K562 (cell line): ENCODE data around the gene EXOC4. TPM values are rescaled to one million over a fixed set of nuclear protein-coding genes. Genes with fewer than 3 reads are reported as not detected.

Experiments used
- ATAC-seq: fragments of 200-7000 bp; cut with Tn5 transposase; 3 replicates; pipeline ENCODE4 v1.9.1; 2020; ENCODE audit warnings: moderate library complexity
- BruUV-seq: library from RNA; stranded (reverse); fragments of 400-500 nt; replicated peaks from 2 replicates; lab custom pipeline; 2021; lab: Mats Ljungman, UMichigan
- CTCF ChIA-PET: fragments of 300-600 bp; formaldehyde crosslinking; extraction: SDS; loops from one replicate; lab custom pipeline; 2021; ENCODE audit warnings: low intra/inter-chr PET ratio; lab: Yijun Ruan, JAX
- POLR2A ChIA-PET: fragments of 300-600, 350-650 bp; sonication (Branson Sonifier 250); formaldehyde crosslinking; extraction: SDS; loops from one replicate; lab custom pipeline; 2021; ENCODE audit warnings: antibody characterized with exemption, inconsistent platforms; lab: Yijun Ruan, JAX
- DNase-seq, 4 experiments: peaks; one replicate each; pipeline versions ENCODE4 v3.0.0 to v3.0.0-alpha.2; 2011 to 2018; ENCODE audit warnings: low spot score in 3 of 4, mixed read lengths in 3 of 4; ENCODE audit errors: extremely low read depth in 1 of 4
- FAIRE-seq: peaks from 2 replicates; lab custom pipeline; 2011; peaks lifted over from hg19 to GRCh38; lab: Jason Lieb, UNC
- H2AFZ ChIP-seq: 2 replicates; pipeline ENCODE4 v1.6.0; 2011; ENCODE audit warnings: low read depth, low read length, control low read depth, inconsistent platforms
- H3K27ac ChIP-seq: fragments of 200-600 bp; 3 replicates; pipeline ENCODE4 v1.8.0; 2011; ENCODE audit warnings: low read depth, mild to moderate bottlenecking, control low read depth, inconsistent platforms, low read length, moderate library complexity, mixed read lengths; ENCODE audit errors: extremely low read depth
- H3K27me3 ChIP-seq, 2 experiments: fragments of 300-600 bp in 1 of 2; 2 replicates in 1 of 2; 3 replicates in 1 of 2; pipeline versions ENCODE4 v1.6.0 to v1.8.0; 2011; ENCODE audit warnings: inconsistent platforms in 2 of 2, low read length in 2 of 2, mild to moderate bottlenecking in 1 of 2, mixed read lengths in 1 of 2, moderate library complexity in 1 of 2; ENCODE audit not compliant: control insufficient read depth in 2 of 2, insufficient read depth in 2 of 2
- H3K36me3 ChIP-seq: fragments of 300-600 bp; 3 replicates; pipeline ENCODE4 v1.8.0; 2011; ENCODE audit warnings: mild to moderate bottlenecking, low read length, inconsistent platforms; ENCODE audit not compliant: control insufficient read depth, insufficient read depth
- H3K4me1 ChIP-seq, 2 experiments: fragments of 200-600 bp in 1 of 2; replicated peaks in 1 of 2; 2 replicates in 1 of 2; 3 replicates in 1 of 2; pipeline versions ENCODE4 v1.5.1 to v1.8.0; 2011; ENCODE audit warnings: inconsistent platforms in 2 of 2, low read length in 2 of 2, mild to moderate bottlenecking in 1 of 2, mixed read lengths in 1 of 2, moderate library complexity in 1 of 2; ENCODE audit not compliant: control insufficient read depth in 2 of 2, insufficient read depth in 2 of 2
- H3K4me2 ChIP-seq: 2 replicates; pipeline ENCODE4 v1.6.1; 2011; ENCODE audit warnings: low read length, control low read depth, inconsistent platforms, mixed read lengths; ENCODE audit not compliant: insufficient read depth
- H3K4me3 ChIP-seq: fragments of 200-600 bp; sonication (generic), shearing (Covaris generic); 2 replicates; pipeline ENCODE4 v1.5.1; 2016; ENCODE audit warnings: control low read depth, inconsistent platforms
- H3K79me2 ChIP-seq: fragments of 200-600 bp; 3 replicates; pipeline ENCODE4 v1.8.0; 2011; ENCODE audit warnings: low read length, inconsistent platforms; ENCODE audit not compliant: control insufficient read depth, insufficient read depth
- H3K9ac ChIP-seq, 2 experiments: 2 replicates each; pipeline versions ENCODE4 v1.6.0 to v1.6.1; 2011; ENCODE audit warnings: low read depth in 2 of 2, low read length in 2 of 2, control low read depth in 1 of 2, inconsistent platforms in 1 of 2, mild to moderate bottlenecking in 1 of 2, mixed read lengths in 1 of 2; ENCODE audit not compliant: insufficient read depth in 1 of 2
- H3K9me1 ChIP-seq: one replicate; pipeline ENCODE4 v1.6.0; 2011; ENCODE audit warnings: inconsistent platforms, mild to moderate bottlenecking, low read length, moderate library complexity; ENCODE audit not compliant: control insufficient read depth, insufficient read depth
- H3K9me3 ChIP-seq: replicated peaks from 2 replicates; pipeline ENCODE4 v1.5.1; 2011; ENCODE audit warnings: low read depth, low read length, inconsistent platforms; ENCODE audit not compliant: control insufficient read depth, insufficient read depth
- H4K20me1 ChIP-seq: replicated peaks from 2 replicates; pipeline ENCODE4 v1.6.1; 2011; ENCODE audit warnings: low read length, inconsistent platforms, mixed read lengths; ENCODE audit not compliant: control insufficient read depth, insufficient read depth
- CTBP1 ChIP-seq: fragments of 450-650 bp; IDR thresholded peaks from 2 replicates; pipeline ENCODE4 v1.6.1; 2016; ENCODE audit warnings: borderline replicate concordance
- DIDO1 ChIP-seq: fragments of 450-650 bp; IDR thresholded peaks from 2 replicates; pipeline ENCODE4 v1.6.1; 2016; ENCODE audit warnings: low read depth, missing biosample characterization, missing genetic modification characterization
- PHF8 ChIP-seq: fragments of 200-600 bp; sonication (generic); IDR thresholded peaks from 2 replicates; pipeline ENCODE4 v1.6.1; 2012; ENCODE audit warnings: mixed run types, mild to moderate bottlenecking, inconsistent platforms, low read length, moderate library complexity, borderline replicate concordance
- POLR3A ChIP-seq: IDR thresholded peaks from 2 replicates; pipeline ENCODE4 v1.6.1; 2011; ENCODE audit warnings: borderline replicate concordance, mild to moderate bottlenecking, moderate library complexity; ENCODE audit not compliant: insufficient read length, insufficient read depth; ENCODE audit errors: extremely low read depth
- SIX5 ChIP-seq, 2 experiments: IDR thresholded peaks; 2 replicates each; pipeline ENCODE4 v1.6.1; 2011; ENCODE audit warnings: low read length in 2 of 2, borderline replicate concordance in 1 of 2, low read depth in 1 of 2, mild to moderate bottlenecking in 1 of 2, moderate library complexity in 1 of 2; ENCODE audit not compliant: insufficient read depth in 1 of 2
- SRSF7 ChIP-seq: fragments of 200-400 bp; formaldehyde crosslinking; optimal IDR thresholded peaks from 2 replicates; pipeline ENCODE3; 2017; ENCODE audit warnings: mild to moderate bottlenecking, low read depth, low read length
- YY1 ChIP-seq, 3 experiments: IDR thresholded peaks; 2 replicates each; pipeline ENCODE4 v1.6.1; 2011; ENCODE audit warnings: low read length in 2 of 3, mild to moderate bottlenecking in 2 of 3, moderate library complexity in 2 of 3, borderline replicate concordance in 1 of 3, control low read depth in 1 of 3, low read depth in 1 of 3; ENCODE audit not compliant: insufficient read depth in 3 of 3, insufficient replicate concordance in 2 of 3, control insufficient read depth in 1 of 3, insufficient read length in 1 of 3; ENCODE audit errors: extremely low read depth in 1 of 3
- ZNF589 ChIP-seq: fragments of 200-800 bp; sonication (Bioruptor generic); IDR thresholded peaks from 2 replicates; pipeline ENCODE4 v1.6.1; 2016; ENCODE audit warnings: low read depth, missing genetic modification characterization, missing compliant biosample characterization
- WGBS: fragments of 100-300 bp; shearing (Covaris generic); methylation state at CpG from one replicate; pipeline ENCODE4 v1.1.6; 2016; ENCODE audit warnings: low coverage, mixed read lengths; ENCODE audit not compliant: insufficient coverage; ENCODE audit errors: missing lambda C conversion rate; 5-methylcytosine and 5-hydroxymethylcytosine counted together
- in situ Hi-C: fragments of 300-500 bp; cut with MboI; formaldehyde crosslinking; loops from 4 replicates; pipeline ENCODE4 v1.15.0; 2018; ENCODE audit warnings: inconsistent platforms, mixed read lengths
- intact Hi-C: fragments of 100-400 bp; cut with micrococcal nuclease; formaldehyde crosslinking; loops from 2 replicates; pipeline ENCODE4 v1.14.2; 2022
- polyA plus RNA-seq, 8 experiments: library from polyadenylated mRNA; depleted of rRNA in 4 of 8; stranded (reverse) in 5 of 8; unstranded in 3 of 8; fragments of >200 nt; fragmentation: Nextera tagmentation in 2 of 8; fragmentation: Illumina TruSeq in 1 of 8; extraction: Ambion mirVana in 2 of 8; extraction: Trizol in 1 of 8; gene quantifications; 2 replicates each; pipeline versions ENCODE4 v1.2.1 to v1.2.3, GENCODE V29; 2011 to 2014; ENCODE audit warnings: inconsistent platforms in 1 of 8, missing spikeins in 1 of 8
- total RNA-seq, 7 experiments: library from RNA; depleted of rRNA in 6 of 7; stranded (reverse); fragments of >200 nt in 6 of 7; fragmentation: Illumina TruSeq in 2 of 7; extraction: Trizol in 2 of 7; gene quantifications; 2 replicates each; pipeline versions ENCODE4 v1.2.1 to v1.2.3, GENCODE V29; 2011 to 2021; ENCODE audit warnings: low replicate concordance in 1 of 7
- TF ChIP-seq, protein P1 (sequence below): fragments of 250-450 bp; sonication (Bioruptor Pico); IDR thresholded peaks from 2 replicates; pipeline ENCODE4 v1.5.0; 2021
- TF ChIP-seq, protein P2 (sequence below): fragments of 250-450 bp; sonication (Bioruptor Pico); IDR thresholded peaks from 2 replicates; pipeline ENCODE4 v1.8.0; 2021; ENCODE audit warnings: mild to moderate bottlenecking, moderate library complexity
- TF ChIP-seq, protein P3 (sequence below): fragments of 250-450 bp; sonication (Bioruptor Pico); IDR thresholded peaks from 2 replicates; pipeline ENCODE4 v1.8.0; 2022; ENCODE audit warnings: inconsistent platforms, mild to moderate bottlenecking, moderate library complexity, borderline replicate concordance

EXOC4 gene
- total and polyA plus RNA-seq, 9 of the 15 experiments (the other 6 are each of a cell fraction or from before 2014, with no cell fraction given), result 18.5 to 73.1 (median 46.6) TPM

DNA sequence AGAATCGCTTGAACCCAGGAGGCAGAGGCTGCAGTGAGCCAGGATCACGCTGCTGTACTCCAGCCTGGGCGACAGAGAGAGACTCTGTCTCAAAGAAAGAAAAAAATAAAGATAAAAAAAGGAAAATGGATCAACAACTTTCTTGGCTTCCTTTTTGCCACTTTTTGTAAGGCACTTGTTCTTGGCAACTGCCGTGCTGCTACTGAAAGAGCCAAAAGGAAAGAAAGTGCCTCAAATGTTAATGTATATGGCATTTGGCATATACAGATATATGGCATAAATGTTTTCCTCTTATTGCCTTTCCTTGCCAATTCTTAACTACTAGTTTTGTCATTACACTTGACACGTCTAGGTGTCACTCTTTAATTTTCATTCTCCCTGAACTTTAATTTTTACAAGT is 480.5 kb downstream of the EXOC4 start:
- CTCF ChIA-PET, result no interaction called here

DNA sequence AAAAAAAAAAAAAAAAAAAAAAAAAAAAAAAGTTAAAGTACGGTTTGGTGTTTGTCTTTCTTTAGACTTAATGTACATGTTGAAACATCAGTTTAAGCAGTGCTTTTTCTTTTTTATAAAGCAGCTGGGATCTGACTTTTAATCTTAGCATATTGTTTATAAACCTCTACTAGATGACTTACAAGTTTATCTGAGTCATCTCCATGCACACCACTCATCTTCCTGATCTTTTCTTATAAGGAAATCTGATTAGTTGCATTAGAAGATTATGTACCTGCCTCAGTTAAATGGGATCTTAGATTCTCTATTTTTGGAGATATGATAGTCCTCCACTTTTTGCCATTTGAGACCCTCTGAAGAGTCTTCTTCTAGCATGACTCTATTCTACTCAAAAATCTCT is 482.3 kb downstream of the EXOC4 start:
- Histone ChIP-seq H3K4me1 (no peaks in the 10 kb centered on the region), H3K9me3 (no peaks in the 10 kb centered on the region), H3K4me2 (no peak overlapping the region), H4K20me1 (no peaks in the 10 kb centered on the region), H3K27me3 (no peaks in the 10 kb centered on the region), H2AFZ (no peak overlapping the region), H3K27ac (no peak overlapping the region), H3K9ac (no peak overlapping the region), H3K36me3 (no peaks in the 10 kb centered on the region), H3K4me3 (no peak overlapping the region), H3K79me2 (no peaks in the 10 kb centered on the region), H3K9me1 (no peaks in the 10 kb centered on the region)
- FAIRE-seq (no peak), DNase-seq (no peak), ATAC-seq (no peak)
- ChIA-PET CTCF (no interaction called here), POLR2A (no interaction called here)
- no CpG with 5 or more reads among the region's 1 CpG for WGBS
- intact Hi-C loops (no loop called here), in situ Hi-C loops (no loop called here)
- BruUV-seq, result no TSS peak
- TF ChIP-seq SIX5 (IDR thresholded peaks at IDR 0.05; ENCODE audit: borderline replicate concordance in 1 of 2, insufficient read depth in 1 of 2, low read depth in 1 of 2, low read length in 2 of 2) (no peak), YY1 (IDR thresholded peaks at IDR 0.05; ENCODE audit: borderline replicate concordance in 1 of 3, control insufficient read depth in 1 of 3, extremely low read depth in 1 of 3, insufficient read depth in 3 of 3, insufficient read length in 1 of 3, insufficient replicate concordance in 2 of 3, low read depth in 1 of 3, low read length in 2 of 3) (no peak), DIDO1 (tag) (no peak), POLR3A (no peak), ZNF589 (CRISPR knock-in tag) (no peak), CTBP1 (no peak), SRSF7 (no peak)
- TF ChIP-seq, protein P1, sequence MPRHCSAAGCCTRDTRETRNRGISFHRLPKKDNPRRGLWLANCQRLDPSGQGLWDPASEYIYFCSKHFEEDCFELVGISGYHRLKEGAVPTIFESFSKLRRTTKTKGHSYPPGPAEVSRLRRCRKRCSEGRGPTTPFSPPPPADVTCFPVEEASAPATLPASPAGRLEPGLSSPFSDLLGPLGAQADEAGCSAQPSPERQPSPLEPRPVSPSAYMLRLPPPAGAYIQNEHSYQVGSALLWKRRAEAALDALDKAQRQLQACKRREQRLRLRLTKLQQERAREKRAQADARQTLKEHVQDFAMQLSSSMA (CRISPR knock-in tag), result no peak
- TF ChIP-seq, protein P2, sequence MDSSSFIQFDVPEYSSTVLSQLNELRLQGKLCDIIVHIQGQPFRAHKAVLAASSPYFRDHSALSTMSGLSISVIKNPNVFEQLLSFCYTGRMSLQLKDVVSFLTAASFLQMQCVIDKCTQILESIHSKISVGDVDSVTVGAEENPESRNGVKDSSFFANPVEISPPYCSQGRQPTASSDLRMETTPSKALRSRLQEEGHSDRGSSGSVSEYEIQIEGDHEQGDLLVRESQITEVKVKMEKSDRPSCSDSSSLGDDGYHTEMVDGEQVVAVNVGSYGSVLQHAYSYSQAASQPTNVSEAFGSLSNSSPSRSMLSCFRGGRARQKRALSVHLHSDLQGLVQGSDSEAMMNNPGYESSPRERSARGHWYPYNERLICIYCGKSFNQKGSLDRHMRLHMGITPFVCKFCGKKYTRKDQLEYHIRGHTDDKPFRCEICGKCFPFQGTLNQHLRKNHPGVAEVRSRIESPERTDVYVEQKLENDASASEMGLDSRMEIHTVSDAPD (CRISPR knock-in tag), result no peak

More for the DNA sequence above, 480.5 kb downstream of the EXOC4 start:
- no peaks in the 10 kb centered on the region for H4K20me1 ChIP-seq
- H3K36me3 ChIP-seq, result no peaks in the 10 kb centered on the region
- H3K9me3 ChIP-seq, result no peaks in the 10 kb centered on the region
- in situ Hi-C loops (no loop called here), intact Hi-C loops (no loop called here)
- DNase-seq (no peak), ATAC-seq (no peak)
- no peak overlapping the region for H3K4me3 ChIP-seq
- POLR2A ChIA-PET, result no interaction called here
- H3K27me3 ChIP-seq, result no peaks in the 10 kb centered on the region
- no peaks in the 10 kb centered on the region for H3K4me1 ChIP-seq
- H3K79me2 ChIP-seq, result no peaks in the 10 kb centered on the region
- H3K9ac ChIP-seq, result no peak overlapping the region
- no peak overlapping the region for H3K4me2 ChIP-seq
- 40% methylated on average over 5 of the region's 5 CpGs for WGBS
- TF ChIP-seq PHF8, result 0 out of 2 replicates have a peak, but pooled peaks have one; percentile 13
- TF ChIP-seq, protein P3, sequence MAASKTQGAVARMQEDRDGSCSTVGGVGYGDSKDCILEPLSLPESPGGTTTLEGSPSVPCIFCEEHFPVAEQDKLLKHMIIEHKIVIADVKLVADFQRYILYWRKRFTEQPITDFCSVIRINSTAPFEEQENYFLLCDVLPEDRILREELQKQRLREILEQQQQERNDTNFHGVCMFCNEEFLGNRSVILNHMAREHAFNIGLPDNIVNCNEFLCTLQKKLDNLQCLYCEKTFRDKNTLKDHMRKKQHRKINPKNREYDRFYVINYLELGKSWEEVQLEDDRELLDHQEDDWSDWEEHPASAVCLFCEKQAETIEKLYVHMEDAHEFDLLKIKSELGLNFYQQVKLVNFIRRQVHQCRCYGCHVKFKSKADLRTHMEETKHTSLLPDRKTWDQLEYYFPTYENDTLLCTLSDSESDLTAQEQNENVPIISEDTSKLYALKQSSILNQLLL (CRISPR knock-in tag), result no peak
- TF ChIP-seq, all 486 proteins: peak for 1
- no TSS peak for BruUV-seq
- Histone ChIP-seq H3K27ac (no peak overlapping the region), H2AFZ (no peak overlapping the region), H3K9me1 (no peaks in the 10 kb centered on the region)
- FAIRE-seq, result no peak
